Esophagus muscularis mucosa (tissue), 4 donors: ENCODE measurements around the gene SNRPD1. TPM values are rescaled to one million over a fixed set of nuclear protein-coding genes. Genes with fewer than 3 reads are reported as not detected.
"Not testable (repeated sequence)": the region's sequence is repeated elsewhere in the genome, so short reads cannot be mapped to it uniquely, and the experiment has no call there.

Experiments
- DNase-seq: peaks from one replicate; pipeline ENCODE4 v3.0.0-alpha.2; 2017; ENCODE audit errors: extremely low spot score
- H3K27ac ChIP-seq, 4 donors: fragments of 200-600 bp; sonication (generic); replicated peaks in 1 of 4; 1 replicate in 3 of 4; 2 replicates in 1 of 4; pipeline ENCODE4 v1.5.1; 2016 to 2019; ENCODE audit warnings: mild to moderate bottlenecking in 1 of 4
- H3K27me3 ChIP-seq, 4 donors: fragments of 200-600 bp; sonication (generic); one replicate each; pipeline versions ENCODE4 v1.5.1 to v1.6.0; 2016 to 2019
- H3K36me3 ChIP-seq, 4 donors: fragments of 200-600 bp; sonication (generic); one replicate each; pipeline ENCODE4 v1.5.1; 2016 to 2019
- H3K4me1 ChIP-seq, 4 donors: fragments of 200-600 bp; sonication (generic); one replicate each; pipeline ENCODE4 v1.5.1; 2016 to 2019
- H3K4me3 ChIP-seq, 4 donors: fragments of 200-600 bp; sonication (generic); 1 replicate in 2 of 4; 2 replicates in 2 of 4; pipeline ENCODE4 v1.5.1; 2016 to 2019; ENCODE audit warnings: mild to moderate bottlenecking in 4 of 4, moderate library complexity in 1 of 4
- H3K9me3 ChIP-seq, 4 donors: fragments of 200-600 bp; sonication (generic); 1 replicate in 3 of 4; 2 replicates in 1 of 4; pipeline ENCODE4 v1.5.1; 2016 to 2019
- CTCF ChIP-seq, 3 experiments: fragments of 200-600 bp in 2 of 3; fragments of 450-650 bp in 1 of 3; sonication (generic) in 2 of 3; IDR thresholded peaks; one replicate each; pipeline ENCODE4 v1.5.1; 2017 to 2019; ENCODE audit warnings: antibody characterized with exemption in 3 of 3, mild to moderate bottlenecking in 2 of 3, moderate library complexity in 1 of 3
- EP300 ChIP-seq: sonication (generic); formaldehyde crosslinking; IDR thresholded peaks from one replicate; pipeline ENCODE4 v1.6.1; 2017; ENCODE audit warnings: antibody characterized with exemption
- POLR2A ChIP-seq: fragments of 450-650 bp; IDR thresholded peaks from one replicate; pipeline ENCODE4 v1.6.1; 2017; ENCODE audit warnings: antibody characterized with exemption, moderate library complexity, mild to moderate bottlenecking, low read depth
- POLR2AphosphoS5 ChIP-seq, 2 donors: sonication (generic); formaldehyde crosslinking; IDR thresholded peaks; one replicate each; pipeline ENCODE4 v1.6.1; 2017; ENCODE audit warnings: antibody characterized with exemption in 2 of 2
- WGBS: methylation state at CpG from one replicate; pipeline ENCODE4 v1.1.5; 2018; 5-methylcytosine and 5-hydroxymethylcytosine counted together
- intact Hi-C: fragments of 100-400 bp; cut with DNase I; formaldehyde crosslinking; loops from one replicate; pipeline ENCODE4 v1.15.1; 2023
- total RNA-seq, 4 donors: library from RNA; depleted of rRNA; stranded (reverse); fragments of >200 nt; gene quantifications; one replicate each; pipeline versions ENCODE4 v1.1.0 to v1.2.1, GENCODE V29; 2016

SNRPD1 gene
- total RNA-seq, 4 donors from 2014 or later = 7.1 to 8.8 (median 8.1) TPM

DNA sequence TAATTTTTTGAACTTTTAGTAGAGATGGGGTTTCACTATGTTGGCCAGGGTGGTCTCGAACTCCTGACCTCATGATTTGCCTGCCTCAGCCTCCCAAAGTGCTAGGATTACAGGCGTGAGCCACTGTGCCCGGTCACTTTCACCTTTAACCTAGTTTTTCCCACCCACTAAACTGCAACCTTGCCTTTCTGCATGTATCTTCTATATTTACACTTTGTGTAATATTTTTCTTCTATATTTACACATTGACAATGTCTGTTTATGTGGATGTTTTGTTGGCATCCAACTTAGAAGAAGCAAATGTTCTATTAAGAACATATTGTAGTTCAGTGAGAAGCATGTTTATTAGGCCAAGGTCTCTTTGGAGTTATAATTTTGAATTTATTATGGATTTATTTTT lies 26.7 kb downstream of the SNRPD1 start:
- Histone ChIP-seq H3K4me1 (no peaks in the 10 kb centered on the region), H3K4me3 (no peak overlapping the region), H3K36me3 (peaks cover 0 to 5% (median 3%) of the 10 kb centered on the region in 4 donors), H3K9me3 (no peaks in the 10 kb centered on the region), H3K27me3 (no peaks in the 10 kb centered on the region), H3K27ac (no peak overlapping the region)
- WGBS = 93% methylated on average over 3 of the region's 3 CpGs
- intact Hi-C loops = no loop called here
- no peak for DNase-seq
- no peak for TF ChIP-seq POLR2A
- no peak for TF ChIP-seq POLR2AphosphoS5 (IDR thresholded peaks at IDR 0.05)
- TF ChIP-seq CTCF (IDR thresholded peaks at IDR 0.05) = no peak
- no peak for TF ChIP-seq EP300

DNA sequence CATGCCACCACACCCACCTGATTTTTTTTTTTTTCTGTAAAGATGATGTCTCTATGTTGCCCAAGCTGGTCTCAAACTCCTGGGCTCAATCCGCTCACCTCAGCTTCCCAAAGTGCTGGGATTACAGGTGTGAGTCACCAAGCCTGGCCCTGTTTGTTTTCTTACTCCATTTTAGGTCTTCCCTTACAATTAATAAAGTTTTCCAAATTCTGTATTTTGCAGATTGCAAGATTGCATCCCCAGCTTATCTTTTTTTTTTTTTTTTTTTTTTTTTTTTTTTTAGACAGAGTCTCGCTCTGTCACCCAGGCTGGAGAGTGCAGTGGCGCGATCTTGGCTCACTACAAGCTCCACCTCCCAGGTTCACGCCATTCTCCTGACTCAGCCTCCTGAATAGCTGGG lies 28.3 kb downstream of the SNRPD1 start:
- intact Hi-C loops, DNase-seq, H3K4me3 ChIP-seq, H3K4me1 ChIP-seq, H3K9me3 ChIP-seq, H3K27me3 ChIP-seq, H3K27ac ChIP-seq, H3K36me3 ChIP-seq: not testable (repeated sequence)
- WGBS = 100% methylated on average over 5 of the region's 5 CpGs

DNA sequence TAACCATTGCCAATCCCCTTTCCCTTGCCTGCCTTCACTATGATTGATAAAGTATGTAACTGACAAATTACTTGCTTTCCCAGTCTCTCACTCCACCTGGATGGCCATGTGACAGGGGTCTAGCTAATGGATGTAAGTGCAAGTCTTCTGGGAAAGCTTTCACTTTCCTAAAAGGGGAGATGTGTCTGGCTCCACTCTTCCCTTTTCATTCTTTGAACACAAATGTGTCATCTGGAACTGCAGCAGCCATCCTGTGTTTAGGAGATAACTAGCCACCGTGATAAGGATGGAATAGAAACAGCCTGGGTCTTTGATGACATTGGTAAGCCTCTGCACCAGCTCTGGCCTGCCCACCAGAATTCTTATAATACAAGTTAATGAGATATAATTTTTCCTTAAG lies 38.2 kb downstream of the SNRPD1 start:
- no peaks in the 10 kb centered on the region for H3K4me1 ChIP-seq

GRCh38 chr18:21652073-21652472 lies 40.0 kb downstream of the SNRPD1 start:
- intact Hi-C loops = no loop called here
- TF ChIP-seq POLR2AphosphoS5 (IDR thresholded peaks at IDR 0.05) (no peak), EP300 (no peak)
- 97% methylated on average over 4 of the region's 4 CpGs for WGBS

More for the DNA sequence above, 38.2 kb downstream of the SNRPD1 start:
- H3K4me3 ChIP-seq = no peak overlapping the region
- DNase-seq = no peak
- no peak for TF ChIP-seq CTCF (IDR thresholded peaks at IDR 0.05)
- TF ChIP-seq POLR2AphosphoS5 (IDR thresholded peaks at IDR 0.05) = no peak
- TF ChIP-seq POLR2A = no peak
- no peak for TF ChIP-seq EP300
- H3K27me3 ChIP-seq = no peaks in the 10 kb centered on the region
- no peaks in the 10 kb centered on the region for H3K9me3 ChIP-seq
- no peak overlapping the region for H3K27ac ChIP-seq
- WGBS = 33% methylated on average over 1 of the region's 1 CpG
- intact Hi-C loops = no loop called here
- H3K36me3 ChIP-seq = no peaks in the 10 kb centered on the region

DNA sequence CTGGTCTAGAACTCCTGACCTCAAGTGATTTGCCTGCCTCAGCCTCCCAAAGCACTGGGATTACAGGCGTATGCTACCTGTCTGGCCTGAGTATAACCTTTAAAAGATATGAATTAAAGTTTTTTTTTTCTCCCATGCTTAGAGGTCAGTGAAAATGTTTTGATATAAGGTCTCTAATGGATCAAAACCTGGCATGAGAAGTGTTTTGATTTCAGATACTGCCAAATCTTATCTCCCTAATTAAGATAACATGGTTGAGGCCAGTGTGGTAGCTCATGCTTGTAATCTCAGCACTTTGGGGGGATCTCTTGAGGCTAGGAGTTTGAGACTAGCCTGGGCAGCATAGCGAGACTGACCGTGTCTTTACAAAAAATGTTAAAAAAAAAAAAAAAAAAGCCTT lies 41.2 kb downstream of the SNRPD1 start:
- intact Hi-C loops = no loop called here
- no peak for TF ChIP-seq POLR2AphosphoS5 (IDR thresholded peaks at IDR 0.05)
- TF ChIP-seq EP300 = no peak
- TF ChIP-seq POLR2A = no peak
- no peak for TF ChIP-seq CTCF (IDR thresholded peaks at IDR 0.05)
- Histone ChIP-seq H3K27ac (no peak overlapping the region), H3K36me3 (peaks cover 0 to 15% (median 9%) of the 10 kb centered on the region in 4 donors), H3K9me3 (no peaks in the 10 kb centered on the region), H3K27me3 (no peaks in the 10 kb centered on the region), H3K4me1 (no peaks in the 10 kb centered on the region), H3K4me3 (no peak overlapping the region)
- 97% methylated on average over 3 of the region's 3 CpGs for WGBS
- DNase-seq = no peak

More at GRCh38 chr18:21652073-21652472, 40.0 kb downstream of the SNRPD1 start:
- no peaks in the 10 kb centered on the region for H3K4me1 ChIP-seq
- no peak for DNase-seq
- H3K9me3 ChIP-seq = no peaks in the 10 kb centered on the region
- H3K4me3 ChIP-seq = no peak overlapping the region
- H3K27me3 ChIP-seq = no peaks in the 10 kb centered on the region
- H3K36me3 ChIP-seq = peaks cover 0 to 8% (median 4%) of the 10 kb centered on the region in 4 donors
- no peak overlapping the region for H3K27ac ChIP-seq

GRCh38 chr18:21656402-21656801 lies 44.3 kb downstream of the SNRPD1 start:
- no peak for DNase-seq
- TF ChIP-seq EP300 (no peak), POLR2AphosphoS5 (IDR thresholded peaks at IDR 0.05) (no peak)
- no peaks in the 10 kb centered on the region for H3K27me3 ChIP-seq
- H3K36me3 ChIP-seq = peaks cover 0 to 18% (median 11%) of the 10 kb centered on the region in 4 donors
- no peaks in the 10 kb centered on the region for H3K9me3 ChIP-seq
- H3K4me1 ChIP-seq = no peaks in the 10 kb centered on the region
- no peak overlapping the region for H3K4me3 ChIP-seq
- H3K27ac ChIP-seq = no peak overlapping the region
- intact Hi-C loops = no loop called here
